Mesendoderm (in vitro differentiated cells): ENCODE data around the gene ZFTA.

Experiments used
- DNase-seq: peaks from one replicate; pipeline ENCODE4 v3.0.0; 2013
- H2AK5ac ChIP-seq: 2 replicates; pipeline ENCODE4 v1.6.1; 2013; ENCODE audit warnings: low read length, inconsistent platforms
- H2BK120ac ChIP-seq: 2 replicates; pipeline ENCODE4 v1.6.1; 2013; ENCODE audit warnings: low read depth, mild to moderate bottlenecking, low read length, moderate library complexity, mixed read lengths
- H2BK15ac ChIP-seq: replicated peaks from 2 replicates; pipeline ENCODE4 v1.6.1; 2013; ENCODE audit warnings: low read depth, mild to moderate bottlenecking, moderate library complexity
- H2BK5ac ChIP-seq: 2 replicates; pipeline ENCODE4 v1.6.1; 2013; ENCODE audit warnings: low read length, inconsistent platforms
- H3K18ac ChIP-seq: 2 replicates; pipeline ENCODE4 v1.6.1; 2013; ENCODE audit warnings: mild to moderate bottlenecking, low read length, mixed read lengths
- H3K23ac ChIP-seq: one replicate; pipeline ENCODE4 v1.6.1; 2013; ENCODE audit warnings: low read length
- H3K27ac ChIP-seq: 2 replicates; pipeline ENCODE4 v1.5.1; 2013; ENCODE audit warnings: low read depth, mild to moderate bottlenecking, inconsistent platforms, low read length, moderate library complexity
- H3K27me3 ChIP-seq: 2 replicates; pipeline ENCODE4 v1.6.1; 2013; ENCODE audit warnings: low read length, control low read depth, mild to moderate bottlenecking, inconsistent platforms; ENCODE audit not compliant: insufficient read depth, poor library complexity
- H3K36me3 ChIP-seq: 2 replicates; pipeline ENCODE4 v1.6.1; 2013; ENCODE audit warnings: low read length, inconsistent platforms; ENCODE audit not compliant: control insufficient read depth, insufficient read depth
- H3K4ac ChIP-seq: one replicate; pipeline ENCODE4 v1.6.1; 2013; ENCODE audit warnings: low read depth, mild to moderate bottlenecking, low read length, moderate library complexity
- H3K4me1 ChIP-seq: 2 replicates; pipeline ENCODE4 v1.6.1; 2013; ENCODE audit warnings: low read depth, low read length, inconsistent platforms; ENCODE audit not compliant: control insufficient read depth
- H3K4me2 ChIP-seq: 2 replicates; pipeline ENCODE4 v1.6.1; 2013; ENCODE audit warnings: low read length
- H3K4me3 ChIP-seq: 2 replicates; pipeline ENCODE4 v1.5.1; 2013; ENCODE audit warnings: mild to moderate bottlenecking, low read length
- H3K56ac ChIP-seq: one replicate; pipeline ENCODE4 v1.6.1; 2013; ENCODE audit warnings: low read length
- H3K79me1 ChIP-seq: 2 replicates; pipeline ENCODE4 v1.6.1; 2013; ENCODE audit warnings: low read length, inconsistent platforms
- H3K79me2 ChIP-seq: 2 replicates; pipeline ENCODE4 v1.6.1; 2013; ENCODE audit warnings: mild to moderate bottlenecking, low read length; ENCODE audit not compliant: control insufficient read depth, insufficient read depth
- H3K9ac ChIP-seq: 2 replicates; pipeline ENCODE4 v1.6.1; 2013; ENCODE audit warnings: low read length, inconsistent platforms
- H4K5ac ChIP-seq: one replicate; pipeline ENCODE4 v1.6.1; 2013; ENCODE audit warnings: low read length
- H4K8ac ChIP-seq: one replicate; pipeline ENCODE4 v1.6.1; 2013; ENCODE audit warnings: low read depth, mild to moderate bottlenecking, control low read depth, low read length, moderate library complexity
- WGBS: extraction: QIAGEN DNeasy Blood & Tissue Kit; methylation state at CpG from one replicate; pipeline ENCODE4 v1.1.7; 2013; ENCODE audit warnings: low lambda C conversion rate, missing lambda C conversion rate; ENCODE audit not compliant: insufficient coverage; ENCODE audit errors: extremely low coverage; 5-methylcytosine and 5-hydroxymethylcytosine counted together

The ZFTA gene

GRCh38 chr11:63738720-63739360 is 29.7 kb downstream of the ZFTA start:
- 100% methylated on average over 1 of the region's 8 CpGs for WGBS
- H3K4me3 ChIP-seq, result no peak overlapping the region
- H2BK5ac ChIP-seq, result no peak overlapping the region
- H3K36me3 ChIP-seq, result no peaks in the 10 kb centered on the region
- H3K27ac ChIP-seq, result no peak overlapping the region
- no peaks in the 10 kb centered on the region for H3K79me2 ChIP-seq
- no peak overlapping the region for H3K4me2 ChIP-seq
- no peak overlapping the region for H3K4ac ChIP-seq
- peaks cover 3% of the 10 kb centered on the region for H3K79me1 ChIP-seq
- H3K56ac ChIP-seq, result no peak overlapping the region
- no peak overlapping the region for H3K9ac ChIP-seq
- H4K5ac ChIP-seq, result no peak overlapping the region
- no peak overlapping the region for H2BK15ac ChIP-seq
- no peaks in the 10 kb centered on the region for H3K27me3 ChIP-seq
- no peak overlapping the region for H3K18ac ChIP-seq
- H4K8ac ChIP-seq, result no peak overlapping the region
- no peak overlapping the region for H2AK5ac ChIP-seq
- H2BK120ac ChIP-seq, result no peak overlapping the region
- no peaks in the 10 kb centered on the region for H3K4me1 ChIP-seq
- H3K23ac ChIP-seq, result no peak overlapping the region
- DNase-seq, result peak; percentile 81

GRCh38 chr11:63737718-63738117 is 30.9 kb downstream of the ZFTA start:
- DNase-seq, result no peak
- H3K56ac ChIP-seq, result no peak overlapping the region
- no peak overlapping the region for H2BK15ac ChIP-seq
- no peak overlapping the region for H4K8ac ChIP-seq
- no peak overlapping the region for H3K4me2 ChIP-seq
- no peak overlapping the region for H3K9ac ChIP-seq
- H3K4me3 ChIP-seq, result no peak overlapping the region
- H3K18ac ChIP-seq, result no peak overlapping the region
- no peak overlapping the region for H2AK5ac ChIP-seq
- WGBS, result no CpG with 5 or more reads among the region's 1 CpG
- no peak overlapping the region for H4K5ac ChIP-seq
- no peaks in the 10 kb centered on the region for H3K27me3 ChIP-seq
- H3K4ac ChIP-seq, result no peak overlapping the region
- H2BK120ac ChIP-seq, result no peak overlapping the region
- peaks cover 3% of the 10 kb centered on the region for H3K79me1 ChIP-seq
- no peak overlapping the region for H3K23ac ChIP-seq
- H2BK5ac ChIP-seq, result no peak overlapping the region
- no peaks in the 10 kb centered on the region for H3K4me1 ChIP-seq
- no peaks in the 10 kb centered on the region for H3K36me3 ChIP-seq
- no peaks in the 10 kb centered on the region for H3K79me2 ChIP-seq
- no peak overlapping the region for H3K27ac ChIP-seq

GRCh38 chr11:63736864-63737263 is 31.7 kb downstream of the ZFTA start:
- no CpG with 5 or more reads among the region's 4 CpGs for WGBS
- H4K8ac ChIP-seq, result no peak overlapping the region
- no peak overlapping the region for H2AK5ac ChIP-seq

GRCh38 chr11:63729326-63729725 is 39.2 kb downstream of the ZFTA start:
- H2BK15ac ChIP-seq, result no peak overlapping the region
- no peak overlapping the region for H3K4me2 ChIP-seq
- no peak overlapping the region for H3K4me3 ChIP-seq
- H2BK120ac ChIP-seq, result no peak overlapping the region
- H4K5ac ChIP-seq, result no peak overlapping the region
- WGBS, result 100% methylated on average over 2 of the region's 3 CpGs
- peaks cover 2% of the 10 kb centered on the region for H3K79me2 ChIP-seq
- no peak overlapping the region for H3K4ac ChIP-seq
- no peaks in the 10 kb centered on the region for H3K4me1 ChIP-seq
- no peak overlapping the region for H3K23ac ChIP-seq
- no peak overlapping the region for H3K18ac ChIP-seq
- DNase-seq, result no peak
- H3K27ac ChIP-seq, result no peak overlapping the region
- no peak overlapping the region for H4K8ac ChIP-seq
- H2BK5ac ChIP-seq, result no peak overlapping the region
- no peak overlapping the region for H2AK5ac ChIP-seq
- no peak overlapping the region for H3K56ac ChIP-seq
- peaks cover 2% of the 10 kb centered on the region for H3K79me1 ChIP-seq
- H3K9ac ChIP-seq, result no peak overlapping the region
- no peaks in the 10 kb centered on the region for H3K36me3 ChIP-seq
- H3K27me3 ChIP-seq, result no peaks in the 10 kb centered on the region

More at GRCh38 chr11:63736864-63737263, 31.7 kb downstream of the ZFTA start:
- Histone ChIP-seq H3K18ac (no peak overlapping the region), H3K79me2 (no peaks in the 10 kb centered on the region), H3K36me3 (no peaks in the 10 kb centered on the region), H3K56ac (no peak overlapping the region), H3K27ac (no peak overlapping the region), H3K4me1 (no peaks in the 10 kb centered on the region), H3K23ac (no peak overlapping the region), H4K5ac (no peak overlapping the region), H2BK120ac (no peak overlapping the region), H3K4me2 (no peak overlapping the region), H3K27me3 (no peaks in the 10 kb centered on the region), H2BK5ac (no peak overlapping the region), H2BK15ac (no peak overlapping the region), H3K4me3 (no peak overlapping the region), H3K9ac (no peak overlapping the region), H3K4ac (no peak overlapping the region), H3K79me1 (peaks cover 3% of the 10 kb centered on the region)
- no peak for DNase-seq

- no peaks in the 10 kb centered on the region for H3K4me1 ChIP-seq
- no peaks in the 10 kb centered on the region for H3K36me3 ChIP-seq
- no peak overlapping the region for H3K9ac ChIP-seq
- H3K27ac ChIP-seq, result no peak overlapping the region
- no peak overlapping the region for H3K4me2 ChIP-seq
- no peak overlapping the region for H3K56ac ChIP-seq
- H3K27me3 ChIP-seq, result no peaks in the 10 kb centered on the region
- no CpG with 5 or more reads among the region's 3 CpGs for WGBS
- H4K5ac ChIP-seq, result no peak overlapping the region
- H3K23ac ChIP-seq, result no peak overlapping the region
- H3K18ac ChIP-seq, result no peak overlapping the region
- DNase-seq, result no peak
- H3K79me1 ChIP-seq, result peaks cover 5% of the 10 kb centered on the region
- H2AK5ac ChIP-seq, result no peak overlapping the region
- no peak overlapping the region for H3K4me3 ChIP-seq
- no peak overlapping the region for H2BK120ac ChIP-seq
- H2BK15ac ChIP-seq, result no peak overlapping the region
- no peak overlapping the region for H3K4ac ChIP-seq
- H4K8ac ChIP-seq, result no peak overlapping the region
- peaks cover 3% of the 10 kb centered on the region for H3K79me2 ChIP-seq
- no peak overlapping the region for H2BK5ac ChIP-seq
Measured at GRCh38 chr11:63720611-63721010, 48.0 kb downstream of the ZFTA start.

- Histone ChIP-seq H3K79me1 (peaks cover 5% of the 10 kb centered on the region), H4K5ac (no peak overlapping the region), H3K4ac (no peak overlapping the region), H2AK5ac (no peak overlapping the region), H3K4me3 (no peak overlapping the region), H3K9ac (no peak overlapping the region), H3K27ac (no peak overlapping the region), H3K56ac (no peak overlapping the region), H3K36me3 (no peaks in the 10 kb centered on the region), H2BK5ac (no peak overlapping the region), H3K4me2 (no peak overlapping the region), H4K8ac (no peak overlapping the region), H3K79me2 (peaks cover 3% of the 10 kb centered on the region), H2BK15ac (no peak overlapping the region), H3K27me3 (no peaks in the 10 kb centered on the region), H2BK120ac (no peak overlapping the region), H3K18ac (no peak overlapping the region), H3K23ac (no peak overlapping the region), H3K4me1 (no peaks in the 10 kb centered on the region)
- no peak for DNase-seq
- WGBS, result no CpG with 5 or more reads among the region's 2 CpGs
Measured at GRCh38 chr11:63719987-63720386, 48.6 kb downstream of the ZFTA start.
